Testis (tissue), 3 donors: ENCODE data around the gene EXOC5. TPM values are rescaled to one million over a fixed set of nuclear protein-coding genes. Genes with fewer than 3 reads are reported as not detected.

ENCODE experiments used
- DNase-seq: peaks from one replicate; pipeline ENCODE4 v3.0.0-alpha.2; 2019
- H3K27ac ChIP-seq, 2 donors: fragments of 200-600 bp; sonication (generic); one replicate each; pipeline ENCODE4 v1.5.1; 2019
- H3K27me3 ChIP-seq: fragments of 200-600 bp; sonication (generic); one replicate; pipeline ENCODE4 v1.5.1; 2019
- H3K36me3 ChIP-seq: fragments of 200-600 bp; sonication (generic); one replicate; pipeline ENCODE4 v1.5.1; 2017; ENCODE audit warnings: low read depth; ENCODE audit errors: missing control alignments
- H3K4me1 ChIP-seq: fragments of 200-600 bp; sonication (generic); one replicate; pipeline ENCODE4 v1.5.1; 2019
- H3K4me3 ChIP-seq, 2 donors: fragments of 200-600 bp; sonication (generic); one replicate each; pipeline ENCODE4 v1.5.1; 2017 to 2019
- H3K9me3 ChIP-seq: fragments of 200-600 bp; sonication (generic); one replicate; pipeline ENCODE4 v1.5.1; 2017
- POLR2A ChIP-seq: fragments of 450-650 bp; IDR thresholded peaks from one replicate; pipeline ENCODE4 v1.6.1; 2017; ENCODE audit warnings: antibody characterized with exemption, mild to moderate bottlenecking, moderate library complexity
- WGBS, 2 donors: methylation state at CpG; one replicate each; pipeline ENCODE4 v1.1.5; 2018; 5-methylcytosine and 5-hydroxymethylcytosine counted together
- intact Hi-C: fragments of 100-400 bp; cut with DNase I; formaldehyde crosslinking; loops from one replicate; pipeline ENCODE4 v1.15.1; 2023; ENCODE audit warnings: low total_unique reads
- polyA plus RNA-seq: library from polyadenylated mRNA; stranded (reverse); fragments of 350-450 nt; fragmentation: Illumina TruSeq; extraction: RNeasy Lipid Tissue Mini Kit (QIAGEN cat#74804); gene quantifications from one replicate; pipeline ENCODE4 v1.2.3, GENCODE V29; 2014; ENCODE audit warnings: low read depth, low replicate concordance; ENCODE audit not compliant: insufficient read depth
- total RNA-seq, 2 donors: library from RNA; depleted of rRNA; stranded (reverse); fragments of >200 nt; gene quantifications; one replicate each; pipeline ENCODE4 v1.2.3, GENCODE V29; 2016
- TF ChIP-seq, protein P1 (sequence below), 3 experiments: fragments of 450-650 bp in 2 of 3; fragments of 200-600 bp in 1 of 3; sonication (generic) in 1 of 3; IDR thresholded peaks; one replicate each; pipeline ENCODE4 v1.5.1; 2016 to 2019; ENCODE audit warnings: antibody characterized with exemption in 3 of 3, mild to moderate bottlenecking in 2 of 3, moderate library complexity in 1 of 3

EXOC5 gene
- total and polyA plus RNA-seq, 3 donors from 2014 or later, result 73.7 to 133 (median 89.4) TPM

DNA sequence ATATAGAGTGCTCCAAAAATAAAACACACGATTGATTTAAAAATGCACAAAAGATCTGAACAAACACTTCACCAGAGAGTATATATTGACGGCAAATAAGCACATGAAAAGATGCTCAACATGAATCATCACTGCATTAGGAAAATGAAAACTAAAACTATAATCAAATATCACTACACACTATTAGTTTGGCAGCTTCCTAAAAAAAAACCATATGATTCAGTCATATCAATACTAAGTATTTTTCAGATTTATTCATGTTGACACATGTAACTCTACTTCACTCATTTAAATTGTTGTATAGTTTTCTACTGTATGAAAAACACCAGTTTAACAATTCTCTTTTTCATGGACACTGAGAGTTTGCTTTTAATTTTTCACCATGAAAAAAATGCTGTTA is 41.6 kb downstream of the EXOC5 start:
- H3K36me3 ChIP-seq, result no peaks in the 10 kb centered on the region
- intact Hi-C loops, result no loop called here
- TF ChIP-seq POLR2A, result no peak
- TF ChIP-seq, protein P1, sequence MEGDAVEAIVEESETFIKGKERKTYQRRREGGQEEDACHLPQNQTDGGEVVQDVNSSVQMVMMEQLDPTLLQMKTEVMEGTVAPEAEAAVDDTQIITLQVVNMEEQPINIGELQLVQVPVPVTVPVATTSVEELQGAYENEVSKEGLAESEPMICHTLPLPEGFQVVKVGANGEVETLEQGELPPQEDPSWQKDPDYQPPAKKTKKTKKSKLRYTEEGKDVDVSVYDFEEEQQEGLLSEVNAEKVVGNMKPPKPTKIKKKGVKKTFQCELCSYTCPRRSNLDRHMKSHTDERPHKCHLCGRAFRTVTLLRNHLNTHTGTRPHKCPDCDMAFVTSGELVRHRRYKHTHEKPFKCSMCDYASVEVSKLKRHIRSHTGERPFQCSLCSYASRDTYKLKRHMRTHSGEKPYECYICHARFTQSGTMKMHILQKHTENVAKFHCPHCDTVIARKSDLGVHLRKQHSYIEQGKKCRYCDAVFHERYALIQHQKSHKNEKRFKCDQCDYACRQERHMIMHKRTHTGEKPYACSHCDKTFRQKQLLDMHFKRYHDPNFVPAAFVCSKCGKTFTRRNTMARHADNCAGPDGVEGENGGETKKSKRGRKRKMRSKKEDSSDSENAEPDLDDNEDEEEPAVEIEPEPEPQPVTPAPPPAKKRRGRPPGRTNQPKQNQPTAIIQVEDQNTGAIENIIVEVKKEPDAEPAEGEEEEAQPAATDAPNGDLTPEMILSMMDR (IDR thresholded peaks at IDR 0.05), result no peak
- H3K4me3 ChIP-seq, result no peak overlapping the region
- no peaks in the 10 kb centered on the region for H3K9me3 ChIP-seq
- H3K4me1 ChIP-seq, result no peaks in the 10 kb centered on the region
- no peak for DNase-seq
- no peaks in the 10 kb centered on the region for H3K27me3 ChIP-seq
- WGBS, 2 donors, result 66 to 76% methylated on average over 2 of the region's 2 CpGs
- H3K27ac ChIP-seq, result no peak overlapping the region

DNA sequence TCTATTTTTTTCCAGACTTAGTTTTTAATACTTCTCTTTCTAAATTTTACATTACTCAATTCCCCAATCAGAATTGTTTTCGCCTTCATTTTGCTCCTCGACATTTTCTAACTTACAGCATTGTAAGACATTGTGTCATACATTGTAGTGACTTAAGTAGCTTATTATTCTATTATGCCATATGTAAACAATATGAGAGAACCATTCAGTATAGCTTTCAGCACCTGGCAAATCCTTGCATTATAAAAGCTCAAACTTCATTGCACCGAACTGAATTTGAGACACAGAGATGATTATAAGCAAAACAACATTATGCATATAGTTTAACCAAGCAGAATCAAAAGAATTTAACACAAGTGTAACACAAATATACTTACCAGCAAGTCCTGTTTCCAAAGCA is 46.8 kb downstream of the EXOC5 start:
- no peaks in the 10 kb centered on the region for H3K27me3 ChIP-seq
- no peak overlapping the region for H3K4me3 ChIP-seq
- TF ChIP-seq, protein P1 (IDR thresholded peaks at IDR 0.05), result no peak
- no peak for TF ChIP-seq POLR2A
- no peaks in the 10 kb centered on the region for H3K36me3 ChIP-seq
- 91 to 94% methylated on average over 3 of the region's 3 CpGs for WGBS, 2 donors
- intact Hi-C loops, result no loop called here
- H3K27ac ChIP-seq, result no peak overlapping the region
- no peaks in the 10 kb centered on the region for H3K9me3 ChIP-seq
- H3K4me1 ChIP-seq, result no peaks in the 10 kb centered on the region
- no peak for DNase-seq

DNA sequence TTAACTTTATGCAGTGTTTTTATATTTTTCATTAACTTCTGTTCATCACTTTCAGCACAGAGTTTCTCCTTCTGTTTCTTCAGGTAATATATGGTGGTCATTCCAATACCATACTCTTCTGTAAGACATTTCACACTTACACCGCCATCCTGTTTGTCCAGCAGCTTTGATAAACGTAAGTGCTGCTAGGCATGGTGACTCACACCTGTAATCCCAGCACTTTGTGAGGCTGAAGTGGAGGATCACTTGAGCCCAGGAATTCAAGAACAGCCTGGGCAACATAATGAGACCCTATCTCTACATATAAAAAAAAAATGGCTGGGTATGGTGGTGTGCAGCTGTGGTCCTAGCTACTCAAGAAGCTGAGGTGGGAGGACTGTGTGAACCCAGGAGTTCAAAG is 55.8 kb downstream of the EXOC5 start:
- peaks cover 4% of the 10 kb centered on the region for H3K4me1 ChIP-seq
- H3K27me3 ChIP-seq, result no peaks in the 10 kb centered on the region
- no peak overlapping the region for H3K27ac ChIP-seq
- no peaks in the 10 kb centered on the region for H3K9me3 ChIP-seq
- intact Hi-C loops, result no loop called here
- no peak overlapping the region for H3K4me3 ChIP-seq
- 94 to 97% methylated on average over 2 of the region's 2 CpGs for WGBS, 2 donors
- TF ChIP-seq, protein P1 (IDR thresholded peaks at IDR 0.05), result no peak
- H3K36me3 ChIP-seq, result no peaks in the 10 kb centered on the region
- no peak for DNase-seq

DNA sequence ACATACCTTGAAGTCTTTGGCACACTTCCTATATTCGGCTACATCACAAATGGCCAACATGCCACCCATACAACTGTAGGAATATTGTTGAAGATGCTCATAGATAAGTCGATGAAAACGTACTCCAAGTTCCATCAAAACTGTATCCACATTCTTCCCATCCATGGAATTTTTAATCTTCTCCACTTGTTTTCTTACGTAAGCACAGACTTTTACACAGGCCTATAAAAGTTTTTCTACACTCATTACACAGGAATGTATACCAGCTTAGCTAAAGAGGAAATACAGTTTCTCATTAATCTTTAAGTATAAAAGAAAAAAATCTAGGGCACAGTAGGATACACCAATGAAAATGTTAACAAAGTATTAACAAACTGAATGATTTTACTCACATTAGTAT is 59.1 kb downstream of the EXOC5 start:
- intact Hi-C loops, result no loop called here
- Histone ChIP-seq H3K4me3 (no peak overlapping the region), H3K27ac (no peak overlapping the region), H3K9me3 (no peaks in the 10 kb centered on the region), H3K4me1 (peaks cover 4% of the 10 kb centered on the region), H3K27me3 (no peaks in the 10 kb centered on the region), H3K36me3 (no peaks in the 10 kb centered on the region)
- DNase-seq, result no peak
- no peak for TF ChIP-seq POLR2A
- WGBS, 2 donors, result 73 to 75% methylated on average over 4 of the region's 4 CpGs

DNA sequence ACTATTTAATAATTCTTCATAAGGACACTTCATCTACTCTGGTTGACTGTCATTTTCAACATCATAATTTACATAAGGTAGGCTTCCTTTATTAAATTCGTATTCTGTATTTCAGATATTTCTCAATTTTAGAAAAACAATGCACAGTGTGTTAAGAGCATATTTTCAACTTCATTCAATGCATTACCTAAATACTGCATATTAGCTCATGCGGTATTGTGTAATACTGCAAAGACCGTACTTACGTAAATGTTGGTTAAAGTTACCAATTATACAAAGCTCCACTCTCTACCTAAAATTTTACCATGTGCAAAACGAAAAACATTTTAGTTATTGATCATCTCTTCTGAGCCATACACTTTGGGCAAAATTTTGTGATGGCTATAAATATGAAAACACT is 62.8 kb downstream of the EXOC5 start:
- intact Hi-C loops, result no loop called here
- 95 to 96% methylated on average over 5 of the region's 5 CpGs for WGBS, 2 donors
- no peaks in the 10 kb centered on the region for H3K27me3 ChIP-seq

More for the DNA sequence above, 62.8 kb downstream of the EXOC5 start:
- TF ChIP-seq POLR2A, result no peak
- TF ChIP-seq, protein P1 (IDR thresholded peaks at IDR 0.05), result no peak
- Histone ChIP-seq H3K36me3 (no peaks in the 10 kb centered on the region), H3K27ac (no peak overlapping the region), H3K4me3 (no peak overlapping the region), H3K9me3 (no peaks in the 10 kb centered on the region), H3K4me1 (peaks cover 4% of the 10 kb centered on the region)
- no peak for DNase-seq
